Neural progenitor cell (in vitro differentiated cells): ENCODE data around the gene SP7.

Experiments used
- EZH2phosphoT487 ChIP-seq: fragments of 200-600 bp; sonication (generic); IDR thresholded peaks from 2 replicates; pipeline ENCODE4 v1.6.1; 2017; ENCODE audit warnings: antibody characterized with exemption
- TF ChIP-seq, protein P1 (sequence below): fragments of 200-600 bp; sonication (generic); IDR thresholded peaks from 2 replicates; pipeline ENCODE4 v1.5.1; 2017; ENCODE audit warnings: antibody characterized with exemption, mild to moderate bottlenecking

DNA sequence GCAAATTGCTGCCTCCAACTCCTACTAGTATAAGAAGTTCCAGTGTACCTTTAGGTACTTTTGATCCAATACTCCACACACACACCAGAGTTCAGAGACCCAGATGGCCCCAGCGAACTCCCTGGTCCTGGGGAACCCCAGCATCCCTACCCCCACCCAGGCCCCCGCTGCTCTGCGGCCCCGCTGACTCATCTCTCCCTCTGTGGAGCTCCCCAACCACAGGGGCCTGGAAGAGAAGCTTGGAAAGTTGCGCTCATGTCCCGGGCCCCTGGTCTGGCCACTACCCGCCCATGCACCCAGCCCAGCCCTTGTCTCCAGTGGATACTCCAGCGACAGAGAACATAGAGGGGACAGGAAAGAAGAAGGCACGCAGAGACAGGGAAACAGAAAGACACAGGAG, 4.2 kb upstream of the SP7 start:
- TF ChIP-seq, protein P1, sequence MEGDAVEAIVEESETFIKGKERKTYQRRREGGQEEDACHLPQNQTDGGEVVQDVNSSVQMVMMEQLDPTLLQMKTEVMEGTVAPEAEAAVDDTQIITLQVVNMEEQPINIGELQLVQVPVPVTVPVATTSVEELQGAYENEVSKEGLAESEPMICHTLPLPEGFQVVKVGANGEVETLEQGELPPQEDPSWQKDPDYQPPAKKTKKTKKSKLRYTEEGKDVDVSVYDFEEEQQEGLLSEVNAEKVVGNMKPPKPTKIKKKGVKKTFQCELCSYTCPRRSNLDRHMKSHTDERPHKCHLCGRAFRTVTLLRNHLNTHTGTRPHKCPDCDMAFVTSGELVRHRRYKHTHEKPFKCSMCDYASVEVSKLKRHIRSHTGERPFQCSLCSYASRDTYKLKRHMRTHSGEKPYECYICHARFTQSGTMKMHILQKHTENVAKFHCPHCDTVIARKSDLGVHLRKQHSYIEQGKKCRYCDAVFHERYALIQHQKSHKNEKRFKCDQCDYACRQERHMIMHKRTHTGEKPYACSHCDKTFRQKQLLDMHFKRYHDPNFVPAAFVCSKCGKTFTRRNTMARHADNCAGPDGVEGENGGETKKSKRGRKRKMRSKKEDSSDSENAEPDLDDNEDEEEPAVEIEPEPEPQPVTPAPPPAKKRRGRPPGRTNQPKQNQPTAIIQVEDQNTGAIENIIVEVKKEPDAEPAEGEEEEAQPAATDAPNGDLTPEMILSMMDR = no peak
- TF ChIP-seq EZH2phosphoT487 = no peak
